Measurements from ENCODE around the gene RSU1. TPM values are rescaled to one million over a fixed set of nuclear protein-coding genes. Genes with fewer than 3 reads are reported as not detected.

RSU1 gene
- total RNA-seq, 1 experiment from 2014 or later: 54.4 TPM

DNA sequence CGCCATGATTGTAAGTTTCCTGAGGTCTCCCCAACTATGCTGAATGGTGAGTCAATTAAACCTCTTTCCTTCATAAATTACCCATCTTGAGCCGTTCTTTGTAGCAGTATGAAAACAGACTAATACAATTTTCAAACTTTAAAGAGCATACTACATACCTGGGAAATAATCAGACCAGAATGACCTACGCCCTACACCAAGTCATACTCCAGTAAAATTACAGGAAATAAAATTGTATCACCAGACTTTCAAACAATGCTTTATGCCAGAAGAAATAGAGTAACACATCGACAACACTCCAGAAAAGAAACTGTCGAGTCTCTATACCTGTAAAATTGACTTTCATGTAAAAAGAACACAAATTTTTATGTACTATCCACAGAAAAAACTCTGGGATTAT lies 18.7 kb downstream of the RSU1 start:
- POLR2A ChIA-PET: no interaction called here
- CTCF ChIA-PET: no interaction called here
- Mint-ChIP-seq H3K27me3 (ENCODE audit: insufficient read depth, unreplicated experiment) (no peaks in the 10 kb centered on the region), H3K27ac (ENCODE audit: low read depth, unreplicated experiment) (no peak overlapping the region), H3K4me1 (ENCODE audit: insufficient read depth, unreplicated experiment) (no peaks in the 10 kb centered on the region), H3K36me3 (ENCODE audit: insufficient read depth, unreplicated experiment) (no peaks in the 10 kb centered on the region), H3K9me3 (ENCODE audit: unreplicated experiment) (no peaks in the 10 kb centered on the region), H3K4me3 (ENCODE audit: unreplicated experiment) (no peak overlapping the region)
- no TSS peak for BruUV-seq (replicated peaks)
- intact Hi-C loops (cut with micrococcal nuclease): no loop called here
- DNase-seq (ENCODE audit: unreplicated experiment): no peak
- TF ChIP-seq, protein P1, sequence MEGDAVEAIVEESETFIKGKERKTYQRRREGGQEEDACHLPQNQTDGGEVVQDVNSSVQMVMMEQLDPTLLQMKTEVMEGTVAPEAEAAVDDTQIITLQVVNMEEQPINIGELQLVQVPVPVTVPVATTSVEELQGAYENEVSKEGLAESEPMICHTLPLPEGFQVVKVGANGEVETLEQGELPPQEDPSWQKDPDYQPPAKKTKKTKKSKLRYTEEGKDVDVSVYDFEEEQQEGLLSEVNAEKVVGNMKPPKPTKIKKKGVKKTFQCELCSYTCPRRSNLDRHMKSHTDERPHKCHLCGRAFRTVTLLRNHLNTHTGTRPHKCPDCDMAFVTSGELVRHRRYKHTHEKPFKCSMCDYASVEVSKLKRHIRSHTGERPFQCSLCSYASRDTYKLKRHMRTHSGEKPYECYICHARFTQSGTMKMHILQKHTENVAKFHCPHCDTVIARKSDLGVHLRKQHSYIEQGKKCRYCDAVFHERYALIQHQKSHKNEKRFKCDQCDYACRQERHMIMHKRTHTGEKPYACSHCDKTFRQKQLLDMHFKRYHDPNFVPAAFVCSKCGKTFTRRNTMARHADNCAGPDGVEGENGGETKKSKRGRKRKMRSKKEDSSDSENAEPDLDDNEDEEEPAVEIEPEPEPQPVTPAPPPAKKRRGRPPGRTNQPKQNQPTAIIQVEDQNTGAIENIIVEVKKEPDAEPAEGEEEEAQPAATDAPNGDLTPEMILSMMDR (IDR thresholded peaks at IDR 0.05; ENCODE audit: unreplicated experiment): no peak

DNA sequence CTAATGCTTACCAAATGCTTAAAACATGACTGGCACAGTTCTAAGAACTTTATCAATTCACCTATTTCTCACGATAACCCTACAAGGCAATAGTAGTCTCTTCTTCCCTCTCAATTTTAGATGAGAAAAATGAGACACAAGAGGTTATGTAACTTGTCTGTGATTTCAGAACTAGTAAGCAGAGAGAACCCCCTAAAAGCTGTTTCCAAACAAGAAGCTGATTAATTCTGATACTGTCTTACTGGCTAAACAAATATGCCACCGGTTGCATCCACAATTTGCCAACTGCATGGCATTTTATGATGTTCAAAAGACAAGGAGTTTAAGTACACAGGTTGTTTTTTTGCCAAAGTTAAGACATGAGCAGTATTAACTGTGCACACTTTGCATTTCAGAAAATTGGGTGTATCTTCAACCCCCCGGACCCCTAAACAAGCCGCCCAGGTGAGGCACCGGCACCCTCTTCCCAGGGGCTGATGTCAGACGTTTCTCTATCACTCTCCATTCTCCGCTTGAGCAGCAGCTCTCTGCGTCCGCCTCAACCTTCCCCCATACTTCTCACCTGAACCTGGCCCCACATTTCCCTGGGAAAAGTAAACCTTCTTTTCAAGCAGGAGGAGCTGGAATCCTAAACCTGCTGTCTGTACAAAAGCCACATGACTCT lies 21.7 kb downstream of the RSU1 start:
- no TSS peak for BruUV-seq (replicated peaks)
- CTCF ChIA-PET: interaction anchor here (0.6 to 1.1 kb wide), 2 partner anchors 899 to 1141 kb away, joined by 3 read pairs; no protein-coding TSS in a partner anchor
- intact Hi-C loops (cut with micrococcal nuclease): no loop called here
- Mint-ChIP-seq H3K27me3 (ENCODE audit: insufficient read depth, unreplicated experiment) (no peaks in the 10 kb centered on the region), H3K4me1 (ENCODE audit: insufficient read depth, unreplicated experiment) (no peaks in the 10 kb centered on the region), H3K4me3 (ENCODE audit: unreplicated experiment) (no peak overlapping the region), H3K36me3 (ENCODE audit: insufficient read depth, unreplicated experiment) (no peaks in the 10 kb centered on the region), H3K9me3 (ENCODE audit: unreplicated experiment) (no peaks in the 10 kb centered on the region), H3K27ac (ENCODE audit: low read depth, unreplicated experiment) (no peak overlapping the region)
- TF ChIP-seq, protein P1 (IDR thresholded peaks at IDR 0.05; ENCODE audit: unreplicated experiment): no peak
- POLR2A ChIA-PET: interaction anchor here (0.6 kb wide), 1 partner anchor 117 kb away, joined by 3 read pairs; no protein-coding TSS in a partner anchor
- DNase-seq (ENCODE audit: unreplicated experiment): no peak

DNA sequence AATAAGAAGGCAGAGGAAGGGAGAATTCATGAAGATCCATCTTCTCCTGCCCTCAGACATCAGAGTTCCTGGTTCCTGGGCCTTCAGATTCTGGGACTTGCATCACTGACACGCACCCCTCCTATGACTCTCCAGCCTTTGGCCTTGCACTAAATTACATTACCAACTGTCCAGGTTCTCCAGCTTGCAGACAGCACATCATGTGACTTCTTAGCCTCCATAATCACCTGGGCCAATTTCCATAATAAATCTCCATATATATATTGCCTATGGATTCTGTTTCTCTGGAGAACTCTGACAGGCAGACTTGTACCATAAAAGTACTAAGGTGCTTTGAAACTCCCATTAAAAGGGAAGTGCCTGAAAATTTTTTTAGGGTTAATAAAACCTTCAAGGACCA lies 23.2 kb downstream of the RSU1 start:
- CTCF ChIA-PET: interaction anchor here (0.6 to 1.5 kb wide), 6 partner anchors 9 to 1022 kb away, joined by 3 to 9 read pairs (median 3); no protein-coding TSS in a partner anchor
- Mint-ChIP-seq H3K4me1 (ENCODE audit: insufficient read depth, unreplicated experiment) (no peaks in the 10 kb centered on the region), H3K4me3 (ENCODE audit: unreplicated experiment) (no peak overlapping the region), H3K36me3 (ENCODE audit: insufficient read depth, unreplicated experiment) (peaks cover 5% of the 10 kb centered on the region), H3K9me3 (ENCODE audit: unreplicated experiment) (no peaks in the 10 kb centered on the region), H3K27me3 (ENCODE audit: insufficient read depth, unreplicated experiment) (no peaks in the 10 kb centered on the region), H3K27ac (ENCODE audit: low read depth, unreplicated experiment) (no peak overlapping the region)
- DNase-seq (ENCODE audit: unreplicated experiment): no peak
- intact Hi-C loops (cut with micrococcal nuclease): no loop called here
- POLR2A ChIA-PET: no interaction called here
- TF ChIP-seq, protein P1 (IDR thresholded peaks at IDR 0.05; ENCODE audit: unreplicated experiment): no peak
- no TSS peak for BruUV-seq (replicated peaks)

DNA sequence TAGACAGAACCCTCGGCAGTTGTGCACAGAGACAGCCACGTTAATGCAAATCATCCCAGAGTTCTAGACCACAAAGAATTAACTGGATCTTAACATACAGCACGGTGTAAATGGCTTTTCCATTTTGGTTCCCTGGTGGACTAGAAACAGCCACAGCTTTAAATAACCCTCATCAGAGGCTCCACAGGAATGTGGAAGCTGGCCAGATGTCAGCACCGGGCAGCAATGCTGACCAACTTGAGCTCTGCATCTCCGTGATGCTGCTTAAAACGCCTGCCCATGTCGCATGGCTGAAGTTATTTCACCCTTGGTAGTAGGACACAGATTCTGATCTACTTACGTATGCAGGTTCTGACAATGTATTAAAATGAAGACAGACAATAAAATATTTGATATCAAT lies 24.5 kb downstream of the RSU1 start:
- H3K27me3 Mint-ChIP-seq (ENCODE audit: insufficient read depth, unreplicated experiment): no peaks in the 10 kb centered on the region
- no peak overlapping the region for H3K27ac Mint-ChIP-seq (ENCODE audit: low read depth, unreplicated experiment)
- DNase-seq (ENCODE audit: unreplicated experiment): no peak
- intact Hi-C loops (cut with micrococcal nuclease): no loop called here
- TF ChIP-seq, protein P1 (IDR thresholded peaks at IDR 0.05; ENCODE audit: unreplicated experiment): no peak
- peaks cover 2% of the 10 kb centered on the region for H3K4me1 Mint-ChIP-seq (ENCODE audit: insufficient read depth, unreplicated experiment)
- POLR2A ChIA-PET: no interaction called here
- CTCF ChIA-PET: interaction anchor here (0.6 to 1.5 kb wide), 4 partner anchors 14 to 1021 kb away, joined by 3 to 8 read pairs (median 3); no protein-coding TSS in a partner anchor
- no peaks in the 10 kb centered on the region for H3K9me3 Mint-ChIP-seq (ENCODE audit: unreplicated experiment)
- no TSS peak for BruUV-seq (replicated peaks)
- peaks cover 7% of the 10 kb centered on the region for H3K36me3 Mint-ChIP-seq (ENCODE audit: insufficient read depth, unreplicated experiment)
- H3K4me3 Mint-ChIP-seq (ENCODE audit: unreplicated experiment): no peak overlapping the region
